Astrocyte (in vitro differentiated cells and primary cell): ENCODE results near the gene ARHGEF10L. TPM values are rescaled to one million over a fixed set of nuclear protein-coding genes. Genes with fewer than 3 reads are reported as not detected.
A peak's percentile ranks its signal among the peaks of the same experiment; 100 is the strongest.

Experiments used
- DNase-seq: peaks from one replicate; pipeline ENCODE4 v3.0.0-alpha.2; 2010; ENCODE audit warnings: low read depth
- FAIRE-seq: peaks from 2 replicates; lab custom pipeline; 2011; peaks lifted over from hg19 to GRCh38; lab: Jason Lieb, UNC
- H2AFZ ChIP-seq: 2 replicates; pipeline ENCODE4 v1.6.0; 2012; ENCODE audit warnings: low read depth, low read length, inconsistent platforms
- H3K27ac ChIP-seq: 2 replicates; pipeline ENCODE4 v1.5.1; 2011; ENCODE audit warnings: low read depth, low read length, inconsistent platforms
- H3K27me3 ChIP-seq: 2 replicates; pipeline ENCODE4 v1.6.0; 2011; ENCODE audit warnings: low read length, inconsistent platforms; ENCODE audit not compliant: insufficient read depth
- H3K36me3 ChIP-seq: 2 replicates; pipeline ENCODE4 v1.5.1; 2011; ENCODE audit warnings: low read length, inconsistent platforms; ENCODE audit not compliant: insufficient read depth
- H3K4me1 ChIP-seq: 2 replicates; pipeline ENCODE4 v1.5.1; 2011; ENCODE audit warnings: low read length, inconsistent platforms; ENCODE audit not compliant: insufficient read depth
- H3K4me2 ChIP-seq: 2 replicates; pipeline ENCODE4 v1.6.0; 2012; ENCODE audit warnings: low read length, inconsistent platforms
- H3K4me3 ChIP-seq: 2 replicates; pipeline ENCODE4 v1.5.1; 2011; ENCODE audit warnings: low read depth, mild to moderate bottlenecking, low read length, inconsistent platforms; ENCODE audit not compliant: insufficient read depth
- H3K79me2 ChIP-seq: 2 replicates; pipeline ENCODE4 v1.6.0; 2012; ENCODE audit warnings: mild to moderate bottlenecking, low read length, inconsistent platforms; ENCODE audit not compliant: insufficient read depth
- H3K9ac ChIP-seq: 2 replicates; pipeline ENCODE4 v1.6.0; 2012; ENCODE audit warnings: mild to moderate bottlenecking, low read length, inconsistent platforms
- H3K9me3 ChIP-seq: 2 replicates; pipeline ENCODE4 v1.5.1; 2012; ENCODE audit warnings: low read depth, mild to moderate bottlenecking, low read length, inconsistent platforms; ENCODE audit not compliant: insufficient read depth
- H4K20me1 ChIP-seq: 2 replicates; pipeline ENCODE4 v1.6.0; 2012; ENCODE audit warnings: low read length, inconsistent platforms; ENCODE audit not compliant: insufficient read depth
- H3K27ac Mint-ChIP-seq: one replicate; pipeline ENCODE4 v1.8.0; 2021; ENCODE audit warnings: mild to moderate bottlenecking, mixed read lengths; ENCODE audit not compliant: unreplicated experiment
- H3K27me3 Mint-ChIP-seq: one replicate; pipeline ENCODE4 v1.8.0; 2021; ENCODE audit warnings: low read depth, mixed read lengths; ENCODE audit not compliant: unreplicated experiment
- H3K36me3 Mint-ChIP-seq: one replicate; pipeline ENCODE4 v1.8.0; 2021; ENCODE audit warnings: low read depth, mixed read lengths; ENCODE audit not compliant: unreplicated experiment
- H3K4me1 Mint-ChIP-seq: one replicate; pipeline ENCODE4 v1.8.0; 2021; ENCODE audit warnings: low read depth, mixed read lengths; ENCODE audit not compliant: unreplicated experiment
- H3K4me3 Mint-ChIP-seq: one replicate; pipeline ENCODE4 v1.8.0; 2021; ENCODE audit warnings: mild to moderate bottlenecking, moderate library complexity, mixed read lengths; ENCODE audit not compliant: unreplicated experiment
- H3K9me3 Mint-ChIP-seq: one replicate; pipeline ENCODE4 v1.8.0; 2021; ENCODE audit warnings: mild to moderate bottlenecking, mixed read lengths; ENCODE audit not compliant: unreplicated experiment
- EZH2 ChIP-seq: IDR thresholded peaks from 2 replicates; pipeline ENCODE4 v1.6.1; 2012; ENCODE audit warnings: mild to moderate bottlenecking, low read length, inconsistent platforms; ENCODE audit not compliant: insufficient read depth
- total RNA-seq: library from RNA; stranded (reverse); gene quantifications from 2 replicates; pipeline ENCODE4 v1.2.1, GENCODE V29; 2021
- TF ChIP-seq, protein P1 (sequence below): IDR thresholded peaks from 2 replicates; pipeline ENCODE4 v1.5.1; 2011; ENCODE audit warnings: low read depth, mild to moderate bottlenecking, inconsistent platforms, low read length, moderate library complexity; ENCODE audit not compliant: insufficient read depth

Gene ARHGEF10L
- total RNA-seq, 1 donor from 2014 or later: 14.2 TPM

DNA sequence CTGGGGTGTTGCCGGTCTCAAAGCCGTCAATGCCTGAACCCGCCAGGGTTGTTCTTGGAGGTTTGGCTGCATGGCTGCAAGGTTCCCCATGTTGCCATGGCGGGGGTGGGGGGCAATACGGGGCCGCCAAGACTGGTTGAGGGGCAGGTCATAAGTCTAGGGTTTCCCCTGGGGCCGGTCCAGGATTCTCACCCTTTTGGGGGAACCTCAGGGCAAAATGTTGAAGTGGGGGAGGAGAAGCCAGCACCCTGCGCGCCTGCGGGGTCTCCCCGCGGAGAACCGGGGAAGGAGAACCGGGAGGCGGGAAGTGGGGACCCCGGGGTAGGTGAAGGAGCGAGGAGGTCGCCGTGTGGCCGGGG lies 401 bp upstream of the ARHGEF10L start:
- DNase-seq: no peak
- Histone ChIP-seq H4K20me1 (no peaks in the 10 kb centered on the region), H3K27ac (no peak overlapping the region), H3K79me2 (peaks cover 22% of the 10 kb centered on the region), H3K4me1 (peaks cover 15% of the 10 kb centered on the region), H3K27me3 (no peaks in the 10 kb centered on the region), H3K9ac (no peak overlapping the region), H3K4me3 (peak overlapping the region; percentile 23), H3K36me3 (no peaks in the 10 kb centered on the region), H3K4me2 (peak overlapping the region; percentile 75), H2AFZ (peak overlapping the region; percentile 34), H3K9me3 (no peaks in the 10 kb centered on the region)
- Mint-ChIP-seq H3K36me3 (no peaks in the 10 kb centered on the region), H3K9me3 (peaks cover 2% of the 10 kb centered on the region), H3K27me3 (no peaks in the 10 kb centered on the region), H3K27ac (peak overlapping the region; percentile 77), H3K4me3 (peak overlapping the region; percentile 85), H3K4me1 (peaks cover 6% of the 10 kb centered on the region)
- TF ChIP-seq, protein P1, sequence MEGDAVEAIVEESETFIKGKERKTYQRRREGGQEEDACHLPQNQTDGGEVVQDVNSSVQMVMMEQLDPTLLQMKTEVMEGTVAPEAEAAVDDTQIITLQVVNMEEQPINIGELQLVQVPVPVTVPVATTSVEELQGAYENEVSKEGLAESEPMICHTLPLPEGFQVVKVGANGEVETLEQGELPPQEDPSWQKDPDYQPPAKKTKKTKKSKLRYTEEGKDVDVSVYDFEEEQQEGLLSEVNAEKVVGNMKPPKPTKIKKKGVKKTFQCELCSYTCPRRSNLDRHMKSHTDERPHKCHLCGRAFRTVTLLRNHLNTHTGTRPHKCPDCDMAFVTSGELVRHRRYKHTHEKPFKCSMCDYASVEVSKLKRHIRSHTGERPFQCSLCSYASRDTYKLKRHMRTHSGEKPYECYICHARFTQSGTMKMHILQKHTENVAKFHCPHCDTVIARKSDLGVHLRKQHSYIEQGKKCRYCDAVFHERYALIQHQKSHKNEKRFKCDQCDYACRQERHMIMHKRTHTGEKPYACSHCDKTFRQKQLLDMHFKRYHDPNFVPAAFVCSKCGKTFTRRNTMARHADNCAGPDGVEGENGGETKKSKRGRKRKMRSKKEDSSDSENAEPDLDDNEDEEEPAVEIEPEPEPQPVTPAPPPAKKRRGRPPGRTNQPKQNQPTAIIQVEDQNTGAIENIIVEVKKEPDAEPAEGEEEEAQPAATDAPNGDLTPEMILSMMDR: no peak
- TF ChIP-seq EZH2: no peak
- FAIRE-seq: no peak

DNA sequence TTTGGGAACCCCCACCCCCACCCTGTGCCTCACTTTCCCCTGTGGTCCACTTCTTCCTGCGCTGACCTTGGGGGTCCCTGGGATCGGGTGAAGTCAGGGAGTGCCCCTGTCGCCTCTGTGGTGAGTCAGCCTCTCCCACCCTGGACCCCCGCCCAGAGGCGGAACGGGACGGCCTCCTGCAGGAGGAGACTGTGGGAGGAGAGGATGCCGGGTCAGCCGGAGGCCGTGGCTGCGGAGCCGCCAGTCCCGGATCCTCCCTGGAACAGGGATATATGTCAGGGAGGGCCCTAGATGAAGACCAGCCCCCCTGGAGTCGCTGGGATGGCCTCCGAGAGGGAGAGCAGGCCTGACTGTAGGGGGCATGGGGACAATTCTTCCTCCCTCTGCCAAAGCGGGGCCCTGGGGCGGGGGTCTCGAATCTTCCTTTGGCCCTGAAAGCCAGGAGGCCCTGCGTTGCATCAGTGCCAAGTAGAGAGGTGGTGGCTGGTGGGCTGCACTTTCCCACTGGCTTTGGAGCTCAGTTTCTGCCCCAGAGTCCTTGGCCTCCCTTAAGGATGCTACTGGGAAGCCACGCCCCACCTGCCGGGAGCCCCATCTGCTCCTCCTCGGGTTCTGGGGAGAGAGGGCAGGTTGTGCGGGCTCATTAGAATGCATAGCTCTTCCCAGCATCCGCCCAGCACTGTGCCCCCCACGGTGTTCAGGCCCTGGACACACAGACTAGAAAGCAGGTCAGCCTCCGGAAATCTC lies 930 bp downstream of the ARHGEF10L start:
- no peak for FAIRE-seq
- no peaks in the 10 kb centered on the region for H3K9me3 ChIP-seq
- H3K27me3 ChIP-seq: no peaks in the 10 kb centered on the region
- peak overlapping the region; percentile 85 for H3K27ac Mint-ChIP-seq
- H3K9ac ChIP-seq: peak overlapping the region; percentile 92
- peaks cover 27% of the 10 kb centered on the region for H3K79me2 ChIP-seq
- peaks cover 6% of the 10 kb centered on the region for H4K20me1 ChIP-seq
- no peak for DNase-seq
- no peaks in the 10 kb centered on the region for H3K36me3 ChIP-seq
- peak overlapping the region; percentile 100 for H3K4me2 ChIP-seq
- peaks cover 18% of the 10 kb centered on the region for H3K4me1 ChIP-seq
- peak overlapping the region; percentile 58 for H3K27ac ChIP-seq
- no peaks in the 10 kb centered on the region for H3K27me3 Mint-ChIP-seq
- peak overlapping the region; percentile 90 for H3K4me3 Mint-ChIP-seq
- peak overlapping the region; percentile 93 for H2AFZ ChIP-seq
- H3K4me1 Mint-ChIP-seq: peaks cover 11% of the 10 kb centered on the region
- peaks cover 4% of the 10 kb centered on the region for H3K9me3 Mint-ChIP-seq
- TF ChIP-seq, protein P1: no peak
- TF ChIP-seq EZH2: no peak
- H3K4me3 ChIP-seq: peak overlapping the region; percentile 76
- H3K36me3 Mint-ChIP-seq: no peaks in the 10 kb centered on the region

DNA sequence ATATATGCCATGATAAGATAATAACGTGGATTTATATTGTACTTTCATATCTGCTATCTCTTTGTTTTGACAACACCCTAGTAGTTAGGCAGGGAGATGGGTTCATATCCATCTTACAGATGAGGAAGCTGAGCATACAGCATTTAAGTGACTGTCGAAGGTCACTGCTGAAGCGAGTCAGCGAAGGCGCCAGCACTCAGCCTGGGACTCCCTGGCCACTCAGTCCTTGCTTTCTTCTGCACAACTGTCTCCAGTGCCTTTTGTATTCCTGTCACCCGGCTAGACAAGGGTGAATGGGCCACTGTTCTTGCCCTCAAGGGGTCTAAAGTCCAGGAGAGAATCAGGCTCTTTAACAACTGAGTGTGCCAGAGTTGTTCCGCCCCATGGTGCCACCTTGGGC lies 3.1 kb downstream of the ARHGEF10L start:
- no peak for DNase-seq
- Mint-ChIP-seq H3K4me3 (no peak overlapping the region), H3K27ac (no peak overlapping the region), H3K36me3 (no peaks in the 10 kb centered on the region), H3K27me3 (no peaks in the 10 kb centered on the region), H3K4me1 (peaks cover 17% of the 10 kb centered on the region), H3K9me3 (peaks cover 2% of the 10 kb centered on the region)
- H3K9ac ChIP-seq: no peak overlapping the region
- peaks cover 34% of the 10 kb centered on the region for H3K4me1 ChIP-seq
- no peak overlapping the region for H2AFZ ChIP-seq
- no peaks in the 10 kb centered on the region for H3K9me3 ChIP-seq
- peaks cover 26% of the 10 kb centered on the region for H4K20me1 ChIP-seq
- H3K4me3 ChIP-seq: no peak overlapping the region
- no peak overlapping the region for H3K27ac ChIP-seq
- H3K4me2 ChIP-seq: no peak overlapping the region
- H3K36me3 ChIP-seq: no peaks in the 10 kb centered on the region
- no peak for FAIRE-seq
- peaks cover 46% of the 10 kb centered on the region for H3K79me2 ChIP-seq
- no peak for TF ChIP-seq EZH2
- TF ChIP-seq, protein P1: no peak
- no peaks in the 10 kb centered on the region for H3K27me3 ChIP-seq
